Measurements from ENCODE around the gene ENPP3.

DNA sequence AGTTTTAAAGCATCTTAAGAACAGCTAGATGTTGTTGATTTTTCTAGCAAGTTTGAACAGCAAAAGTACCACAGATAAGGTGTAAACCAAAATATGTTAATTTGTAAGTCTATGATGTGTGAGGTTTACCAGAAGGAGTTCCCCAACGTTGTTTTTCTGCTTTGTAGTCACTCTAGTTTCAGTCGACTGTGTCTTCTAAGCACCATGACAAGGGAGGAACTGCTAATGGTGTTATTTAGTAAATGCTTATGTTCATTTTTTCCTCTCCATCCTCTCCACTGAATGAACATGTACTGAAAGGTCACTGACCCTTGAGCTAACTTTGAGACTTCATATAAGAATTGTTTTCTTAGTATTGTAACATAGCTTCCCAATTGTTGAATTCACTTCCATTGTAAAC is 3.0 kb downstream of the ENPP3 start:
- TF ChIP-seq, protein P1, sequence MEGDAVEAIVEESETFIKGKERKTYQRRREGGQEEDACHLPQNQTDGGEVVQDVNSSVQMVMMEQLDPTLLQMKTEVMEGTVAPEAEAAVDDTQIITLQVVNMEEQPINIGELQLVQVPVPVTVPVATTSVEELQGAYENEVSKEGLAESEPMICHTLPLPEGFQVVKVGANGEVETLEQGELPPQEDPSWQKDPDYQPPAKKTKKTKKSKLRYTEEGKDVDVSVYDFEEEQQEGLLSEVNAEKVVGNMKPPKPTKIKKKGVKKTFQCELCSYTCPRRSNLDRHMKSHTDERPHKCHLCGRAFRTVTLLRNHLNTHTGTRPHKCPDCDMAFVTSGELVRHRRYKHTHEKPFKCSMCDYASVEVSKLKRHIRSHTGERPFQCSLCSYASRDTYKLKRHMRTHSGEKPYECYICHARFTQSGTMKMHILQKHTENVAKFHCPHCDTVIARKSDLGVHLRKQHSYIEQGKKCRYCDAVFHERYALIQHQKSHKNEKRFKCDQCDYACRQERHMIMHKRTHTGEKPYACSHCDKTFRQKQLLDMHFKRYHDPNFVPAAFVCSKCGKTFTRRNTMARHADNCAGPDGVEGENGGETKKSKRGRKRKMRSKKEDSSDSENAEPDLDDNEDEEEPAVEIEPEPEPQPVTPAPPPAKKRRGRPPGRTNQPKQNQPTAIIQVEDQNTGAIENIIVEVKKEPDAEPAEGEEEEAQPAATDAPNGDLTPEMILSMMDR (IDR thresholded peaks at IDR 0.05 in 8 of 11, conservative IDR thresholded peaks at IDR 0.05 in 3 of 11) = no peak
- TF ChIP-seq POLR2AphosphoS5 (IDR thresholded peaks at IDR 0.05) = no peak
- no peak for TF ChIP-seq POLR2A (IDR thresholded peaks at IDR 0.05)
